HUDEP-2 (cell line): ENCODE measurements around the gene ICA1L.

Source experiments
- DNase-seq, 76 experiments: peaks; one replicate each; lab custom pipeline; 2025; ENCODE audit not compliant: unreplicated experiment in 76 of 76; lab: John Stamatoyannopoulos, UW

ICA1L gene

GRCh38 chr2:202750763-202751427 lies 120.7 kb downstream of the ICA1L start:
- no peak for DNase-seq

DNA sequence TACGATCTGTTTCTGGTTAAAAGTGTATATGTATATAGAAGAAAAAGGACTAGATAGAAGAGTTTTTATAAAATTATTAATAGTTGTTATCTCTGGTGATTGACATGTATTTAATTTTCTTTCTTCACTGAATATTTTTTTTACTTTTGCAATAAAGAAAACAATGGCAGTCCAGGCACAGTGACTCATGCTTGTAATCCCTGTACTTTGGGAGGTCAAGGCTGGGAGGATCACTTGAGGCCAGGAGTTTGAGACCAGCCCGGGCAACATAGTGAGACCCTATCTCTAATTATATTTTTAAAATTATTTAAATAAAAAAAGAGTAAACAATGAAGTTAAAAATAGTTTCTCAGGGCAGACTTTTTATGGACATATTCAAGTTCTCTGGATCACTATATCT lies 122.1 kb downstream of the ICA1L start:
- DNase-seq: no peak

DNA sequence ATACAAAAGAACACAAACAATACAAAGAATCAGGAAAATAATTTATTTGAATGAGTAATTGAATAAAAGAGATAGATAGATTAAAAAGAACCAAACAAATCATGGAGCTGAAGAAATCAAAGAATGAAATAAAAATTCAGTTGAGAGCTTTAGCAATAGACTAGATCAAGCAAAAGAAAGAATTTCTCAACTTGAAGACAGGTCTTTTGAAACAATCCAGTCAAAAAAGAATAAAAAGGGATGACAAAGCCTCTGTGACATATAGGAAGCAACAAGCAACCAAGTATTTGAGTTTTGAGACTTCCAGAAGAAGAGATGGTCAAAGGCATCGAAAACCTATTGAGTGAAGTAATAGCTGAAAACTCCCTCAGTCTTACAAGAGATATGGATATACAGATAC lies 128.0 kb downstream of the ICA1L start:
- DNase-seq: no peak

DNA sequence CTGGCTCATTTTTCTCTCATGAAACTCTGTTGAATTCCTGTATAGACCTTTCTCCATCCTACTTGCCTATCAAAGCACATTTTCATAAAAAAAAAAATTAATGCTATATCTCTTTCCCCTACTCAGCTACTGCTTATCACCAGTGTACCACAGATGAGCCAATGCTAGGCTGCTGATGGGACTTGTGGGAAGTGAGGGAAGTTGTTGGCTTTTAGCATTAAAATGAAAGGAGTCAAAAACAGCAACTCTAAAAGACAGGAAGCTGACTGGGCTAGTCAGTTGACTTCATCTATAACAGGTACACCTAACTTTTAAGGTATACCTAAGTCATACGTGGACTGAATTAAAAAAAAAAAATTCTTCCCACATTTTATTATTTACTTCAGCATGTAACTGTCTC lies 134.7 kb downstream of the ICA1L start:
- DNase-seq: no peak

GRCh38 chr2:202726070-202726469 lies 145.5 kb downstream of the ICA1L start:
- no peak for DNase-seq

DNA sequence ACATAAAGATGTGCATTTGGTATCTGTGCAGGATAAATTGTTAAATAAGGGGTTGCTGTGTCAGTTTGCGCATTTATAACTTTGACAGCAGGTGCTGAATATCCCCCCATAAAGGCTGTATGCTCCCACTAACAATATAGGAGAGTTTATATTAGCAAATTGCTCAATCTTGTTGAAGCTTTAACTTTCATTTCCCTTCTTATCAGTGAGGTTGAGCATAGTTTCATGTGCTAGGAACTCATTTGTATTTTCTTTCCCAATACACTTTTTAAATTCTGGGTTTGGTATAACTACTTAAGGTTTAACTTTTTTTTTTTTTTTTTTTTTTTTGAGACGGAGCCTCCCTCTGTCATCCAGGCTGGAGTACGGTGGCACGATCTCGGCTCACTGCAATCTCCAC lies 147.8 kb downstream of the ICA1L start:
- no peak for DNase-seq
